Neural progenitor cell (in vitro differentiated cells): ENCODE measurements around the gene RNF144B. TPM values are rescaled to one million over a fixed set of nuclear protein-coding genes. Genes with fewer than 3 reads are reported as not detected.

Source experiments
- DNase-seq: peaks from one replicate; pipeline ENCODE4 v3.0.0-alpha.2; 2016; ENCODE audit warnings: low spot score
- H2AFZ ChIP-seq: fragments of 200-600 bp; sonication (generic); replicated peaks from 2 replicates; pipeline ENCODE4 v1.6.1; 2016; ENCODE audit warnings: antibody characterized with exemption
- H3F3A ChIP-seq: fragments of 200-600 bp; sonication (generic); 2 replicates; pipeline ENCODE4 v1.6.1; 2016; ENCODE audit warnings: antibody characterized with exemption, low read depth
- H3K27ac ChIP-seq: fragments of 200-600 bp; sonication (generic); 2 replicates; pipeline ENCODE4 v1.5.1; 2016; ENCODE audit warnings: mild to moderate bottlenecking
- H3K27me3 ChIP-seq: fragments of 200-600 bp; sonication (generic); 2 replicates; pipeline ENCODE4 v1.6.1; 2016; ENCODE audit warnings: mild to moderate bottlenecking, moderate library complexity
- H3K36me3 ChIP-seq: fragments of 200-600 bp; sonication (generic); 2 replicates; pipeline ENCODE4 v1.5.1; 2016
- H3K4me1 ChIP-seq: fragments of 200-600 bp; sonication (generic); 2 replicates; pipeline ENCODE4 v1.6.1; 2016; ENCODE audit warnings: mixed run types
- H3K4me2 ChIP-seq: fragments of 200-600 bp; sonication (generic); 2 replicates; pipeline ENCODE4 v1.6.1; 2016
- H3K4me3 ChIP-seq: fragments of 200-600 bp; sonication (generic); 2 replicates; pipeline ENCODE4 v1.5.1; 2016
- H3K79me2 ChIP-seq: fragments of 200-600 bp; sonication (generic); 2 replicates; pipeline ENCODE4 v1.6.1; 2016; ENCODE audit warnings: low read depth
- H3K9ac ChIP-seq: fragments of 200-600 bp; sonication (generic); 2 replicates; pipeline ENCODE4 v1.6.1; 2016
- H3K9me3 ChIP-seq: fragments of 200-600 bp; sonication (generic); 2 replicates; pipeline ENCODE4 v1.5.1; 2016; ENCODE audit warnings: low read depth
- H4K20me1 ChIP-seq: fragments of 200-600 bp; sonication (generic); 2 replicates; pipeline ENCODE4 v1.6.1; 2016; ENCODE audit warnings: low read depth
- H3K27ac Mint-ChIP-seq: 3 replicates; pipeline ENCODE4 v1.8.0; 2021; ENCODE audit warnings: mixed read lengths
- H3K27me3 Mint-ChIP-seq: 2 replicates; pipeline ENCODE4 v1.8.0; 2022; ENCODE audit warnings: low read depth, mild to moderate bottlenecking, inconsistent platforms, moderate library complexity, mixed read lengths; ENCODE audit not compliant: insufficient read depth
- H3K36me3 Mint-ChIP-seq: 3 replicates; pipeline ENCODE4 v1.8.0; 2021; ENCODE audit warnings: mixed read lengths
- H3K4me1 Mint-ChIP-seq: 3 replicates; pipeline ENCODE4 v1.8.0; 2021; ENCODE audit warnings: mixed read lengths
- H3K4me3 Mint-ChIP-seq: 3 replicates; pipeline ENCODE4 v1.8.0; 2021; ENCODE audit warnings: mild to moderate bottlenecking, moderate library complexity, mixed read lengths
- H3K9me3 Mint-ChIP-seq: 3 replicates; pipeline ENCODE4 v1.8.0; 2020; ENCODE audit warnings: mixed read lengths
- EZH2 ChIP-seq: fragments of 200-600 bp; sonication (generic); IDR thresholded peaks from 2 replicates; pipeline ENCODE4 v1.6.1; 2017; ENCODE audit warnings: antibody characterized with exemption, mild to moderate bottlenecking, moderate library complexity
- EZH2phosphoT487 ChIP-seq: fragments of 200-600 bp; sonication (generic); IDR thresholded peaks from 2 replicates; pipeline ENCODE4 v1.6.1; 2017; ENCODE audit warnings: antibody characterized with exemption
- total RNA-seq: library from RNA; depleted of rRNA; stranded (reverse); fragments of >200 nt; gene quantifications from 2 replicates; pipeline ENCODE4 v1.2.3, GENCODE V29; 2015; ENCODE audit warnings: low replicate concordance
- TF ChIP-seq, protein P1 (sequence below): fragments of 200-600 bp; sonication (generic); IDR thresholded peaks from 2 replicates; pipeline ENCODE4 v1.5.1; 2017; ENCODE audit warnings: antibody characterized with exemption, mild to moderate bottlenecking

RNF144B gene
- total RNA-seq, 1 donor from 2014 or later = 0.75 TPM

- no peaks in the 10 kb centered on the region for H3K36me3 Mint-ChIP-seq
- Histone ChIP-seq H3K4me1 (no peaks in the 10 kb centered on the region), H3K36me3 (no peaks in the 10 kb centered on the region), H3F3A (peaks cover 9% of the 10 kb centered on the region), H2AFZ (no peak overlapping the region), H3K9ac (no peak overlapping the region), H3K9me3 (no peaks in the 10 kb centered on the region), H3K27me3 (peaks cover 37% of the 10 kb centered on the region), H4K20me1 (no peaks in the 10 kb centered on the region), H3K79me2 (no peaks in the 10 kb centered on the region), H3K4me3 (no peak overlapping the region), H3K27ac (no peak overlapping the region), H3K4me2 (no peak overlapping the region)
- no peak for DNase-seq
- H3K27ac Mint-ChIP-seq = no peak overlapping the region
- no peaks in the 10 kb centered on the region for H3K9me3 Mint-ChIP-seq
- H3K27me3 Mint-ChIP-seq = peaks cover 8% of the 10 kb centered on the region
- no peak overlapping the region for H3K4me3 Mint-ChIP-seq
- TF ChIP-seq, protein P1, sequence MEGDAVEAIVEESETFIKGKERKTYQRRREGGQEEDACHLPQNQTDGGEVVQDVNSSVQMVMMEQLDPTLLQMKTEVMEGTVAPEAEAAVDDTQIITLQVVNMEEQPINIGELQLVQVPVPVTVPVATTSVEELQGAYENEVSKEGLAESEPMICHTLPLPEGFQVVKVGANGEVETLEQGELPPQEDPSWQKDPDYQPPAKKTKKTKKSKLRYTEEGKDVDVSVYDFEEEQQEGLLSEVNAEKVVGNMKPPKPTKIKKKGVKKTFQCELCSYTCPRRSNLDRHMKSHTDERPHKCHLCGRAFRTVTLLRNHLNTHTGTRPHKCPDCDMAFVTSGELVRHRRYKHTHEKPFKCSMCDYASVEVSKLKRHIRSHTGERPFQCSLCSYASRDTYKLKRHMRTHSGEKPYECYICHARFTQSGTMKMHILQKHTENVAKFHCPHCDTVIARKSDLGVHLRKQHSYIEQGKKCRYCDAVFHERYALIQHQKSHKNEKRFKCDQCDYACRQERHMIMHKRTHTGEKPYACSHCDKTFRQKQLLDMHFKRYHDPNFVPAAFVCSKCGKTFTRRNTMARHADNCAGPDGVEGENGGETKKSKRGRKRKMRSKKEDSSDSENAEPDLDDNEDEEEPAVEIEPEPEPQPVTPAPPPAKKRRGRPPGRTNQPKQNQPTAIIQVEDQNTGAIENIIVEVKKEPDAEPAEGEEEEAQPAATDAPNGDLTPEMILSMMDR = no peak
- TF ChIP-seq EZH2 (no peak), EZH2phosphoT487 (no peak)
- H3K4me1 Mint-ChIP-seq = peaks cover 13% of the 10 kb centered on the region
Observed at GRCh38 chr6:18391023-18391422, 3.9 kb downstream of the RNF144B start.

GRCh38 chr6:18392346-18392877, 5.3 kb downstream of the RNF144B start:
- TF ChIP-seq EZH2 = no peak
- TF ChIP-seq, protein P1 = no peak
- TF ChIP-seq EZH2phosphoT487 = no peak
- no peak overlapping the region for H3K9ac ChIP-seq
- H3K4me1 Mint-ChIP-seq = peaks cover 6% of the 10 kb centered on the region
- H3K36me3 Mint-ChIP-seq = no peaks in the 10 kb centered on the region
- H3K27me3 ChIP-seq = peaks cover 25% of the 10 kb centered on the region
- no peak overlapping the region for H2AFZ ChIP-seq
- no peak overlapping the region for H3K4me2 ChIP-seq
- no peaks in the 10 kb centered on the region for H3K4me1 ChIP-seq
- H3K79me2 ChIP-seq = no peaks in the 10 kb centered on the region
- H3K27me3 Mint-ChIP-seq = peaks cover 4% of the 10 kb centered on the region
- H3K9me3 ChIP-seq = no peaks in the 10 kb centered on the region
- no peaks in the 10 kb centered on the region for H3K9me3 Mint-ChIP-seq
- peaks cover 7% of the 10 kb centered on the region for H3F3A ChIP-seq
- H3K4me3 Mint-ChIP-seq = no peak overlapping the region
- no peak overlapping the region for H3K4me3 ChIP-seq
- H3K36me3 ChIP-seq = no peaks in the 10 kb centered on the region
- no peaks in the 10 kb centered on the region for H4K20me1 ChIP-seq
- no peak overlapping the region for H3K27ac Mint-ChIP-seq
- DNase-seq = no peak
- no peak overlapping the region for H3K27ac ChIP-seq

DNA sequence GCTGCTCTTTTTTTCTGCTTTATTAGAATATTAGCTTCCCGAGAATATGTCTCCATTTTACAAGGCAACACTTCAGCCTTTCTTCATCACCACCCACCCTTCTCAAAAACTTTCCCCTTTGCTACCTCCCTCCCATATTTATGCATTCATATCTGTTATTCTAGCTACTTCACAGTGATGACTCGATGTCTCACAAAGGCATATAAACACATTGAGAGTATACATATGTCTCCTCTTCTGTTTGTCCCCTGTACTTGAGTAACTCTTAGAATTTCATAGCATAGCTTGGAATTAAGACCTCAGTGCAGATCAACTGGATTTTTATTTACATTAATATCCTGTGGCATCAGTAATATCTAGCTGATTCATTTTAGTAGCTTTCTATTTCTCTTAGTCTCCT, 6.5 kb downstream of the RNF144B start:
- Mint-ChIP-seq H3K4me3 (no peak overlapping the region), H3K27me3 (peaks cover 3% of the 10 kb centered on the region)
- H3F3A ChIP-seq = no peaks in the 10 kb centered on the region

More for the DNA sequence above, 6.5 kb downstream of the RNF144B start:
- Mint-ChIP-seq H3K9me3 (no peaks in the 10 kb centered on the region), H3K4me1 (no peaks in the 10 kb centered on the region), H3K27ac (no peak overlapping the region), H3K36me3 (no peaks in the 10 kb centered on the region)
- H3K36me3 ChIP-seq = no peaks in the 10 kb centered on the region
- H3K4me3 ChIP-seq = no peak overlapping the region
- no peaks in the 10 kb centered on the region for H4K20me1 ChIP-seq
- H3K4me2 ChIP-seq = no peak overlapping the region
- H3K9me3 ChIP-seq = no peaks in the 10 kb centered on the region
- no peaks in the 10 kb centered on the region for H3K79me2 ChIP-seq
- H3K27me3 ChIP-seq = peaks cover 12% of the 10 kb centered on the region
- H3K27ac ChIP-seq = no peak overlapping the region
- H3K4me1 ChIP-seq = no peaks in the 10 kb centered on the region
- no peak for TF ChIP-seq EZH2phosphoT487
- no peak for TF ChIP-seq EZH2
- TF ChIP-seq, protein P1 = no peak
- no peak for DNase-seq
- H3K9ac ChIP-seq = no peak overlapping the region
- no peak overlapping the region for H2AFZ ChIP-seq
